ENCODE data around the gene RAB27A. TPM values are rescaled to one million over a fixed set of nuclear protein-coding genes. Genes with fewer than 3 reads are reported as not detected.
A peak's percentile ranks its signal among the peaks of the same experiment; 100 is the strongest.

The RAB27A gene
- total and polyA plus RNA-seq, 2 donors (not counting 1 experiment from before 2014, with no cell fraction given) = 14.4 to 47.4 TPM

- TF ChIP-seq CTCF (conservative IDR thresholded peaks at IDR 0.05 in 1 of 2, IDR thresholded peaks at IDR 0.05 in 1 of 2; ENCODE audit: low read depth in 1 of 2, low read length in 2 of 2) = no peak
- no peak for TF ChIP-seq EZH2 (IDR thresholded peaks at IDR 0.05; ENCODE audit: low read length, missing control alignments)
- H3K9ac ChIP-seq (ENCODE audit: insufficient read depth, low read length) = no peak overlapping the region
- H4K20me1 ChIP-seq (ENCODE audit: control insufficient read depth, extremely low read depth, insufficient read depth, low read length) = no peaks in the 10 kb centered on the region
- H2AFZ ChIP-seq (ENCODE audit: low read length) = no peak overlapping the region
- H3K36me3 ChIP-seq (ENCODE audit: control insufficient read depth, insufficient read depth, low read length) = no peaks in the 10 kb centered on the region
- no peaks in the 10 kb centered on the region for H3K4me1 ChIP-seq (ENCODE audit: control insufficient read depth, extremely low read depth, insufficient read depth, low read length)
- H3K4me2 ChIP-seq (ENCODE audit: extremely low read depth, insufficient read depth, low read length) = no peak overlapping the region
- DNase-seq (ENCODE audit: low read depth in 2 of 2) = no peak
- H3K4me3 ChIP-seq (replicated peaks in 1 of 4; ENCODE audit: control extremely low read depth in 1 of 4, insufficient read depth in 1 of 4, low read depth in 3 of 4, low read length in 4 of 4) = no peak overlapping the region
- no peak overlapping the region for H3K27ac ChIP-seq (ENCODE audit: insufficient read depth, low read length)
- H3K27me3 ChIP-seq (ENCODE audit: control insufficient read depth, insufficient read depth, low read length) = no peaks in the 10 kb centered on the region
- H3K79me2 ChIP-seq (ENCODE audit: control insufficient read depth, insufficient read depth, low read length) = no peaks in the 10 kb centered on the region
- no peaks in the 10 kb centered on the region for H3K9me3 ChIP-seq (ENCODE audit: control insufficient read depth, insufficient read depth, low read depth, low read length)
Observed at GRCh38 chr15:55230953-55231352, 58.7 kb downstream of the RAB27A start.

- H2AFZ ChIP-seq (ENCODE audit: low read length) = no peak overlapping the region
- no peak overlapping the region for H3K4me2 ChIP-seq (ENCODE audit: extremely low read depth, insufficient read depth, low read length)
Observed at GRCh38 chr15:55230051-55230670, 59.5 kb downstream of the RAB27A start.

GRCh38 chr15:55226127-55226526 lies 63.5 kb downstream of the RAB27A start:
- no peak for TF ChIP-seq CTCF (conservative IDR thresholded peaks at IDR 0.05 in 1 of 2, IDR thresholded peaks at IDR 0.05 in 1 of 2; ENCODE audit: low read depth in 1 of 2, low read length in 2 of 2)
- TF ChIP-seq EZH2 (IDR thresholded peaks at IDR 0.05; ENCODE audit: low read length, missing control alignments) = no peak
- Histone ChIP-seq H3K79me2 (ENCODE audit: control insufficient read depth, insufficient read depth, low read length) (no peaks in the 10 kb centered on the region), H3K4me1 (ENCODE audit: control insufficient read depth, extremely low read depth, insufficient read depth, low read length) (peaks cover 5% of the 10 kb centered on the region), H4K20me1 (ENCODE audit: control insufficient read depth, extremely low read depth, insufficient read depth, low read length) (no peaks in the 10 kb centered on the region), H3K9me3 (ENCODE audit: control insufficient read depth, insufficient read depth, low read depth, low read length) (no peaks in the 10 kb centered on the region), H3K36me3 (ENCODE audit: control insufficient read depth, insufficient read depth, low read length) (no peaks in the 10 kb centered on the region), H3K4me3 (replicated peaks in 1 of 4; ENCODE audit: control extremely low read depth in 1 of 4, insufficient read depth in 1 of 4, low read depth in 3 of 4, low read length in 4 of 4) (no peak overlapping the region), H2AFZ (ENCODE audit: low read length) (no peak overlapping the region), H3K27me3 (ENCODE audit: control insufficient read depth, insufficient read depth, low read length) (no peaks in the 10 kb centered on the region), H3K9ac (ENCODE audit: insufficient read depth, low read length) (no peak overlapping the region), H3K4me2 (ENCODE audit: extremely low read depth, insufficient read depth, low read length) (no peak overlapping the region), H3K27ac (ENCODE audit: insufficient read depth, low read length) (no peak overlapping the region)
- DNase-seq (ENCODE audit: low read depth in 2 of 2) = no peak

More at GRCh38 chr15:55230051-55230670, 59.5 kb downstream of the RAB27A start:
- no peaks in the 10 kb centered on the region for H3K36me3 ChIP-seq (ENCODE audit: control insufficient read depth, insufficient read depth, low read length)
- H3K79me2 ChIP-seq (ENCODE audit: control insufficient read depth, insufficient read depth, low read length) = no peaks in the 10 kb centered on the region
- TF ChIP-seq EZH2 (IDR thresholded peaks at IDR 0.05; ENCODE audit: low read length, missing control alignments) (no peak), CTCF (conservative IDR thresholded peaks at IDR 0.05 in 1 of 2, IDR thresholded peaks at IDR 0.05 in 1 of 2; ENCODE audit: low read depth in 1 of 2, low read length in 2 of 2) (no peak)
- no peaks in the 10 kb centered on the region for H4K20me1 ChIP-seq (ENCODE audit: control insufficient read depth, extremely low read depth, insufficient read depth, low read length)
- no peaks in the 10 kb centered on the region for H3K9me3 ChIP-seq (ENCODE audit: control insufficient read depth, insufficient read depth, low read depth, low read length)
- no peaks in the 10 kb centered on the region for H3K27me3 ChIP-seq (ENCODE audit: control insufficient read depth, insufficient read depth, low read length)
- DNase-seq (ENCODE audit: low read depth in 2 of 2) = peak; percentile 24 to 76
- no peak overlapping the region for H3K4me3 ChIP-seq (replicated peaks in 1 of 4; ENCODE audit: control extremely low read depth in 1 of 4, insufficient read depth in 1 of 4, low read depth in 3 of 4, low read length in 4 of 4)
- H3K27ac ChIP-seq (ENCODE audit: insufficient read depth, low read length) = no peak overlapping the region
- H3K9ac ChIP-seq (ENCODE audit: insufficient read depth, low read length) = no peak overlapping the region
- no peaks in the 10 kb centered on the region for H3K4me1 ChIP-seq (ENCODE audit: control insufficient read depth, extremely low read depth, insufficient read depth, low read length)

All from fibroblast of lung (primary cell).